Right lobe of liver (tissue), 6 donors: Measurements from ENCODE around the gene TUFT1. TPM values are rescaled to one million over a fixed set of nuclear protein-coding genes. Genes with fewer than 3 reads are reported as not detected.
A peak's percentile ranks its signal among the peaks of the same experiment; 100 is the strongest.

ENCODE experiments used
- ATAC-seq, 4 donors: fragments of 200-7000 bp; cut with Tn5 transposase; one replicate each; pipeline ENCODE4 v1.9.1; 2020; ENCODE audit warnings: mild to moderate bottlenecking in 4 of 4, moderate library complexity in 4 of 4
- DNase-seq, 3 donors: peaks; one replicate each; pipeline ENCODE4 v3.0.0-alpha.2; 2020
- H3K27ac ChIP-seq, 3 donors: fragments of 200-600 bp; one replicate each; pipeline ENCODE4 v1.8.0; 2022
- H3K27me3 ChIP-seq, 2 donors: fragments of 200-600 bp; one replicate each; pipeline ENCODE4 v1.8.0; 2022
- H3K36me3 ChIP-seq, 4 donors: fragments of 200-600 bp; sonication (generic) in 1 of 4; one replicate each; pipeline versions ENCODE4 v1.5.1 to v1.8.0; 2017 to 2022; ENCODE audit warnings: control low read depth in 1 of 4
- H3K4me1 ChIP-seq, 4 donors: fragments of 200-600 bp; sonication (generic) in 1 of 4; one replicate each; pipeline versions ENCODE4 v1.5.1 to v1.8.0; 2017 to 2022; ENCODE audit warnings: control low read depth in 1 of 4
- H3K4me3 ChIP-seq, 3 donors: fragments of 200-600 bp; one replicate each; pipeline ENCODE4 v1.8.0; 2022
- H3K9me3 ChIP-seq, 4 donors: fragments of 200-600 bp; sonication (generic) in 1 of 4; one replicate each; pipeline versions ENCODE4 v1.5.1 to v1.8.0; 2017 to 2022; ENCODE audit warnings: control low read depth in 1 of 4
- POLR2A ChIP-seq: fragments of 450-650 bp; IDR thresholded peaks from one replicate; pipeline ENCODE4 v1.6.1; 2017; ENCODE audit warnings: antibody characterized with exemption, mild to moderate bottlenecking
- WGBS: methylation state at CpG from one replicate; pipeline ENCODE4 v1.1.6; 2018; ENCODE audit warnings: low coverage, low lambda C conversion rate; ENCODE audit not compliant: insufficient coverage; ENCODE audit errors: missing lambda C conversion rate; 5-methylcytosine and 5-hydroxymethylcytosine counted together
- intact Hi-C, 2 donors: fragments of 100-400 bp; cut with DNase I; formaldehyde crosslinking; loops; one replicate each; pipeline versions ENCODE4 v1.11.2 to v1.14.1; 2022
- total RNA-seq, 6 experiments: library from RNA; depleted of rRNA in 2 of 6; stranded (reverse); fragments of >200 nt in 2 of 6; fragmentation: NEBNext Ultra II Directional in 3 of 6; extraction: Animal tissue kit (Norgen Biotek cat#: 25700) in 3 of 6; gene quantifications; one replicate each; pipeline versions ENCODE4 v1.1.0 to v1.2.4, GENCODE V29; 2016 to 2023
- TF ChIP-seq, protein P1 (sequence below), 4 donors: fragments of 200-600 bp in 3 of 4; fragments of 450-650 bp in 1 of 4; IDR thresholded peaks; one replicate each; pipeline versions ENCODE4 v1.5.1 to v1.8.0; 2016 to 2022; ENCODE audit warnings: antibody characterized with exemption in 4 of 4, mild to moderate bottlenecking in 2 of 4
- donor health status: DM: no; HTN: yes; CAD: no.
- donor health status: DM: no; HTN: no; CAD: no.
- donor health status: DM: no; HTN: no; CAD: no.
- donor health status: DM: no; HTN: yes; CAD: no.
- donor health status: DM: no; HTN: yes; CAD: no.

Gene TUFT1
- total RNA-seq, 6 experiments from 2014 or later: 1.6 to 8.0 (median 3.1) TPM

DNA sequence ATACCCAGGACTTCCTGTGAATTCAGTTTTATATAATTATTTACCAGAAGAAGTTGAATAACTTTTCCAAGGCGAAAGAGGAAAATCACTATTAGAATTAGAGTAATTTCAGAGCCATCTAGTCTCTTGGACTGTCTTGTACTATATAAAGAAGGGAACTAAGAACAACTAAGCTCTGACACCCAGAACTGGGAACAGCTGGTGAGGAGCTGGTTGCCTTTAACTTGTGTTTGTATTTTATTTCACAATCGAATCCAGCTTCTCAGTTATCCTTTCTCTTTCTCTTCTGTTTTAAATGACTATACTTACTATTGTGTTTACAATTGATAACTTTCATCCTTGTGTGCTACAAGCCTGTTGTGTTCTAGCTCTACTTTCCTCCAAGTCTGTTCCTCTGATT, 80.2 kb downstream of the TUFT1 start:
- Histone ChIP-seq H3K4me3 (no peak overlapping the region), H3K9me3 (no peaks in the 10 kb centered on the region), H3K4me1 (peaks cover 0 to 29% (median 13%) of the 10 kb centered on the region in 4 donors), H3K36me3 (no peaks in the 10 kb centered on the region), H3K27me3 (no peaks in the 10 kb centered on the region), H3K27ac (peak overlapping the region in 2 of 3 donors; percentile 18 to 34)
- intact Hi-C loops: no loop called here
- DNase-seq: no peak
- peak; percentile 80 to 91 (median 87) for ATAC-seq
- WGBS: 20% methylated on average over 2 of the region's 2 CpGs
- TF ChIP-seq, protein P1, sequence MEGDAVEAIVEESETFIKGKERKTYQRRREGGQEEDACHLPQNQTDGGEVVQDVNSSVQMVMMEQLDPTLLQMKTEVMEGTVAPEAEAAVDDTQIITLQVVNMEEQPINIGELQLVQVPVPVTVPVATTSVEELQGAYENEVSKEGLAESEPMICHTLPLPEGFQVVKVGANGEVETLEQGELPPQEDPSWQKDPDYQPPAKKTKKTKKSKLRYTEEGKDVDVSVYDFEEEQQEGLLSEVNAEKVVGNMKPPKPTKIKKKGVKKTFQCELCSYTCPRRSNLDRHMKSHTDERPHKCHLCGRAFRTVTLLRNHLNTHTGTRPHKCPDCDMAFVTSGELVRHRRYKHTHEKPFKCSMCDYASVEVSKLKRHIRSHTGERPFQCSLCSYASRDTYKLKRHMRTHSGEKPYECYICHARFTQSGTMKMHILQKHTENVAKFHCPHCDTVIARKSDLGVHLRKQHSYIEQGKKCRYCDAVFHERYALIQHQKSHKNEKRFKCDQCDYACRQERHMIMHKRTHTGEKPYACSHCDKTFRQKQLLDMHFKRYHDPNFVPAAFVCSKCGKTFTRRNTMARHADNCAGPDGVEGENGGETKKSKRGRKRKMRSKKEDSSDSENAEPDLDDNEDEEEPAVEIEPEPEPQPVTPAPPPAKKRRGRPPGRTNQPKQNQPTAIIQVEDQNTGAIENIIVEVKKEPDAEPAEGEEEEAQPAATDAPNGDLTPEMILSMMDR (IDR thresholded peaks at IDR 0.05): no peak
- no peak for TF ChIP-seq POLR2A

DNA sequence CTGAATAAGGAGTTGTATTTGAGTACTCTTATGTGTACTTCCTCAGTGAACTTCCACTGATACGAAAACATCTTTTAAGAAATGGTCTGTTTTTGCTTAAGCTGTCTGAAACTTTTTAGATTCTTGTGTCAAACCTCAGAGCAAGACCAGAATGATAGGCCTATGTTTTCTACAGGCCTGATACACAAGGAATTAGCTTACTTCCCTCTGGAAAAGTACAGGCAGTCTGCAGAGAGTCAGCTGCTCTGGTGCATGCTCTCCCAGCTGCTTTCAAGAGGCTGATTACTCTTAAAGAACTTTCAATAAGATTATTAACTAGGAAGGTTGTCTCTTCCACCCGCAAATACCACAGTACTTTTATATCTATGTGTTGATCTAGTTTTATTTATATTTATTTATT, 81.2 kb downstream of the TUFT1 start:
- DNase-seq: no peak
- Histone ChIP-seq H3K9me3 (no peaks in the 10 kb centered on the region), H3K4me1 (peaks cover 0 to 29% (median 13%) of the 10 kb centered on the region in 4 donors), H3K4me3 (no peak overlapping the region), H3K36me3 (no peaks in the 10 kb centered on the region), H3K27me3 (no peaks in the 10 kb centered on the region), H3K27ac (peak overlapping the region in 1 of 3 donors; percentile 34)
- ATAC-seq: peak in 2 of 4 donors; percentile 45 to 59
- intact Hi-C loops: no loop called here
- 58% methylated on average over 2 of the region's 2 CpGs for WGBS
- TF ChIP-seq, protein P1 (IDR thresholded peaks at IDR 0.05): no peak
- no peak for TF ChIP-seq POLR2A

DNA sequence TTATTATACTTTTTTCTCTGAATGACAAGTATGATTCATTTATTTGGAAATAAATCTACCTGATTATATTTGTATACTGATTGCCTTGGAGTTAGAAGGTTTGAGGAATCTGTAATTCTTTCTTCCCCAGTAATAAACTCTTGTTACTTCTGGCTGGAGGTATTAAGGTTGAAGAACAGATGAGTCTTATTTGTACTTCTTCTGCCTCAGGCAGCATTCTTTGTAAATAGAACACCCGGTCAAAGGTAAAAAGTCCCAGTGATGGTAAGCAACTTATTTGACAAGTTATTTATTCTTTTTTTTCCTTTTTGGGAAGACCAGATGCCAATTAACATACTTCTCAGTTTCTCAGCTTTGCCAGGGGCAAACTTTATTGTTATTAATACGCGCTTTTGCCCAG, 84.7 kb downstream of the TUFT1 start:
- 94% methylated on average over 3 of the region's 3 CpGs for WGBS
- intact Hi-C loops: no loop called here

GRCh38 chr1:151626740-151627334, 86.7 kb downstream of the TUFT1 start:
- TF ChIP-seq POLR2A: no peak
- TF ChIP-seq, protein P1 (IDR thresholded peaks at IDR 0.05): no peak

More for the DNA sequence above, 84.7 kb downstream of the TUFT1 start:
- DNase-seq (no peak), ATAC-seq (no peak)
- Histone ChIP-seq H3K27ac (no peak overlapping the region), H3K4me3 (no peak overlapping the region), H3K9me3 (no peaks in the 10 kb centered on the region), H3K36me3 (no peaks in the 10 kb centered on the region), H3K27me3 (no peaks in the 10 kb centered on the region), H3K4me1 (peaks cover 0 to 11% (median 5%) of the 10 kb centered on the region in 4 donors)
- TF ChIP-seq, protein P1 (IDR thresholded peaks at IDR 0.05): no peak
- TF ChIP-seq POLR2A: no peak

More at GRCh38 chr1:151626740-151627334, 86.7 kb downstream of the TUFT1 start:
- H3K9me3 ChIP-seq: no peaks in the 10 kb centered on the region
- DNase-seq (no peak), ATAC-seq (no peak)
- H3K4me1 ChIP-seq: no peaks in the 10 kb centered on the region
- WGBS: 98% methylated on average over 3 of the region's 3 CpGs
- no peaks in the 10 kb centered on the region for H3K36me3 ChIP-seq
- no peaks in the 10 kb centered on the region for H3K27me3 ChIP-seq
- H3K27ac ChIP-seq: no peak overlapping the region
- intact Hi-C loops: no loop called here
- no peak overlapping the region for H3K4me3 ChIP-seq
